ENCODE data around the gene NHSL2.

- TF ChIP-seq CTCF (IDR thresholded peaks at IDR 0.05 in 8 of 11, conservative IDR thresholded peaks at IDR 0.05 in 3 of 11) (no peak), POLR2A (IDR thresholded peaks at IDR 0.05) (no peak)
These were observed 230.8 kb downstream of the NHSL2 start for GRCh38 chrX:72141372-72142004.

All from spleen (tissue), 7 donors.